Stimulated activated CD8-positive, alpha-beta memory T cell treated with anti-CD3 and anti-CD28 coated beads, Interleukin-12 subunit alpha, Interleukin-12 subunit beta, amount 100 ng/mL, for 1 hour (primary cell): ENCODE data around the gene BIK.

Experiments used
- DNase-seq: peaks from one replicate; pipeline ENCODE4 v3.0.0-alpha.2; 2020; ENCODE audit warnings: low read depth

BIK gene

DNA sequence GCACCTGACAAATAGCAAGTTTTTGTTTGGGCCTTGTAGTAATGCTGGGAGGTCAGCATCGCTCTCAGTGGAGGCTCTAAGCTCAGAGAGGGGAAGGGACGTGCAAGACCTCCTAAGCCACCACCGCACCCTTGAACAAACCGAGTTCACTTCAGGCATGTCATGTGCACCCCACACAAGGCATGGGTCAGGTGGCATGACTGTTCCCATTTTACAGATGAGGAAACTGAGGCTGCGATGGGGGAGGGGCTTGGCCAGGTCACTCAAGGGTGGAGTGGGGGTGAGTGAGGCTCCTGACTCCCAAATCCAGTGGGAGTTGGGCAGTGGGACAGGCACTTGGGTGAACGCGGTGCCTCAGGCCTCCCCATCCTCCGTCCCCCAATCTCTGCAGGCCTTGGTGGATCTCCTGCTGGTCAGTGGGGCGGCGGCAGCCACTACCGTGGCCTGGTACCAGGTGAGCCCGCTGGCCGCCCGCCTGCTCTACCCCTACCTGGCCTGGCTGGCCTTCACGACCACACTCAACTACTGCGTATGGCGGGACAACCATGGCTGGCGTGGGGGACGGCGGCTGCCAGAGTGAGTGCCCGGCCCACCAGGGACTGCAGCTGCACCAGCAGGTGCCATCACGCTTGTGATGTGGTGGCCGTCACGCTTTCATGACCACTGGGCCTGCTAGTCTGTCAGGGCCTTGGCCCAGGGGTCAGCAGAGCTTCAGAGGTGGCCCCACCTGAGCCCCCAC, 52.0 kb downstream of the BIK start:
- DNase-seq: no peak

DNA sequence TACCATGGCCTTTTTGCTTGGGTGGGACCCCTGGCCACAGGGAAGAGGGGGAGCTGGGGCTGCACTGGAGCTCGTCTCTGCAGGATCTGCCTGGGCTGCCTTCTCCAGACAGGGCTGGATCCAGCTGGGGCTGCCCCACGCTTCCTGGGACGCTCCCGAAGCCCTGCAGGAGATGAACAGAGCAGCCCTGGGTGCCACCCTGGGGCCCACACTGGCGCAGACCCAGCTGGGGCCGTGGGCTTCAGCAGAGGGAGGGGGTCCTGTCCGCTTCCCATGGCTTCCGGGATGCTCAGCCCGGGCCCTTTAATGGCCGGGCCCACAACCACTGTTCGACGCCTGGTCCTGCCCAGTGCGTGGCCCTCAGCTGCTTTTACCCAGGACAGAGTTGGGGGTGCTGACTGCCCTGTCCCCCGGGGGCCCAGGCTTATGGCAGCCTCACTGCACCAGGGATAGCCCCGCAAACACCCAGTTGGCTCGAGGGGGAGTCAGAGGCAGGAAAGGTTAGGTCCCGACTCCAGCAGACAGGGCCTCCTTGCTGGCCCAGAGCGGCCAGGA, 52.8 kb downstream of the BIK start:
- DNase-seq: no peak

DNA sequence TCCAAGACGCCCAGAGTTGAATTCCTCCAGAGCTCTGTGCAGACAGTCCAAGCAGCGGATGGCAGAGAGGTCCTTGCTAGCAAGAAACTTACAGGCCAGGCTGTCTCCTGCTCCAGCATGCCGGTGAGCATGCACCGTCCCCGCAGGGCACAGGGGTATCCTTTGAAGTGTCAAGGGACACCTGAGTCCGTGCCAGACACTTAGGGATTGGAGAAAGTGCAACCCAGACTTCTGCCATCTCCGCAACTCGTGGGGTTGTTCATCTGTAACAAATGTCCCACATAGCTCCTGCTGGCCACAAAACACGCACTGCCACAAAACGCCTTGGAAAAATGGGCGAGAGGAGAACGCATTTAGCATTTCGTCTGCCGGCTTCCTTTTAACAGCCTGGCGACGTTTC, 54.1 kb downstream of the BIK start:
- no peak for DNase-seq

DNA sequence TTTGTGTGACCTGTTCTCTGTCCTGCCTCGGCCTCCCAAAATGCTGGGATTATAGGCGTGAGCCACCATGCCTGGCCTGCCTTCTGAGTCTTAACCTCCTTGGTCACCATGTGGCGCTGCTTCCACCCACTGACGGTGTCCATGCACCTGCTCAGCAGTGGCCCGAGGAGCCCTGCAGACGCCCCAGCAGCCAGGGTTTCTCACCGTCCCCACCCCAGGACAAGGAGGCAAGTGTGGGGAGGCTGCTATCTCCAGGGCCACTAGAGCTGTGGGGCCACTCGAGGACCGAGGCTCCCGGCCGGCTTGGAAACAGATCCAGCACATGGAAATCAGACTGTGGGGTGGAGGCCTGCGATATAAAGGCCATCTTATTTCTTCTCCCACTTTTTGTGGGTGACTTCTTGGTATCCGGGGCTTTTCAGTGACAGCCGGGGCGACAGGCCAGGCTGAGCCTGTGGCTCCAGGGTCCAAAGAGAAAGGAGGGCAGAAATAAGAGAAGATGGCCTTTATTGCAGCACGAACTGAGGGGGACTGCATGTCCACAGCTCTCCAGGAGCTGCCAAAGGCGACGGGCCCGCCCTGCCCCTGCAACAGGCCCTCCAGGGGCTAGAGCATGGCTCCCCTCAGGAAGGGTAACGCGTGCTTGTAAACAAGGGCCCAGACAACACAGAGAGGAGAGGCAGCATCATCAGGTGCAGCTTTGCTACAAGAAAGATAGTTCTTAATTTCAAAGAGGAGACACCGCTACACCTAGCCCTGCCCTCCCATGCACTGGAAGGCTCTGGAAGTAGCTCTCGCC, 55.8 kb downstream of the BIK start:
- DNase-seq: no peak

DNA sequence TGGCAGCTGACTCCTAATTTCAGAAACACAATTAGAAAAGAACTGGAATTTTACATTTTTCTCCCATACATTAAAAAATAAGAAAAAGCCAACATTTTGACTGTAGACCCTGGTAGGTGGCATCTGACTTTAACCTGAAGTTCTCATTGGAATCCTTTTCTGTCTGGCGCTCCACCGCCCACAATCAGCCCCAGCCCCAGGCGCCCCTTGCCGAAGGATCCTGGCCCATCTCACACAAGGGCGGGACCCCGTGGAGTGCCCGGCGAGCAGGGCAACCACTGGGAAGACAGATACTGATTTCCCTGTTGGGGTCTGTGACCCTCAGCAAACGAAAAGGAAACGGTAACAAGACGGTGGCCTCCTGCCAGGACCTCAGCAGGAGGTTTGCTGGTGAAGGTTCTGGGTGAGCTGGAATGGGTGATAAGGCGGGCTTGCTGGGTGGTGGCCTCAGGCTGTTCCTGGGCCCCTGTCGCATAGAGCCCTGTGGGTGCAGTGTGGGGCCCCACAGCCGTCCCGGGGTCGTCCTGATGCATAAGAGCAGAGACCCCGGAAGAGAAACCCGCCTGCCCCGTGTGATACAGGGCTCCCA, 56.5 kb downstream of the BIK start:
- DNase-seq: no peak

DNA sequence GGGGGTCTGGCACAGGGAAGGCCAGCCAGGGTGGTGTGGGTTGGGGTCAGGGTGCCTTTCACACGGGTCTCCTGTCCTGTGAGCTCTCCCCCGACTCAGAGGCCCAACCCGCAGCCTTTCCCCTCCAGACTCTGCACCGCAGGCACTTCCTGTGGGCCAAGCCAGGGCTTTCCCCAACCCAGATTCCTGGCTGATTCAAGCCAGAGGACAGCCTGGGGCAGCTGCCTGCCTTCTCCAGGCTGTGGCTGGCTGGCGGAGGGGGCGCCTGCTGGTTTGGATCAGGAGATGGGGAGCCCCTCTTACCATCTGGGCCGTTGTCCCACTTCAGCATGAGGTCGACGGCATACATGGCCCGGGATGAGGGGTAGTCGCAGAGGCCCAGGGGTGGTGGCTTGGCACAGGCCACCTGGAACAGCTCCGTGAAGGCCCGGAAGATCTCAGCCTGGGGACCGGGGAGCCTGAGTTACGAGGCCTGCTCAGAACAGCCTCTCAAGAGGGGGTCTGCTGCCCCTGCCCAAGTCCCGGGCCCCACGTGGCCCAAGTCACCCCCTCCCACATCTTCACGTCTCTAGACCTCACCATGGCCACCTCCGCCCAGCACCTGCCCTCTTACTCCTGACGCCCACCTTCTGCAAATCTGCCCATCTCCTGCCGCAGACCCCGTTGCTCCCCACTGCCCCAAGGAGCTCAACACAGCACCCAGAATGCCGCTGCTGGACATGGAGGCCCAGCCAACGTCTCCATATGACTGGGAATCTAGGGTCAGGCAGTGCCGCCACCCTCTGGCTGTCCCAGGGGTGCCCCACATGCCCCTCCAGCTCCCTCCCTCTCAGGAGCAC, 58.1 kb downstream of the BIK start:
- no peak for DNase-seq

DNA sequence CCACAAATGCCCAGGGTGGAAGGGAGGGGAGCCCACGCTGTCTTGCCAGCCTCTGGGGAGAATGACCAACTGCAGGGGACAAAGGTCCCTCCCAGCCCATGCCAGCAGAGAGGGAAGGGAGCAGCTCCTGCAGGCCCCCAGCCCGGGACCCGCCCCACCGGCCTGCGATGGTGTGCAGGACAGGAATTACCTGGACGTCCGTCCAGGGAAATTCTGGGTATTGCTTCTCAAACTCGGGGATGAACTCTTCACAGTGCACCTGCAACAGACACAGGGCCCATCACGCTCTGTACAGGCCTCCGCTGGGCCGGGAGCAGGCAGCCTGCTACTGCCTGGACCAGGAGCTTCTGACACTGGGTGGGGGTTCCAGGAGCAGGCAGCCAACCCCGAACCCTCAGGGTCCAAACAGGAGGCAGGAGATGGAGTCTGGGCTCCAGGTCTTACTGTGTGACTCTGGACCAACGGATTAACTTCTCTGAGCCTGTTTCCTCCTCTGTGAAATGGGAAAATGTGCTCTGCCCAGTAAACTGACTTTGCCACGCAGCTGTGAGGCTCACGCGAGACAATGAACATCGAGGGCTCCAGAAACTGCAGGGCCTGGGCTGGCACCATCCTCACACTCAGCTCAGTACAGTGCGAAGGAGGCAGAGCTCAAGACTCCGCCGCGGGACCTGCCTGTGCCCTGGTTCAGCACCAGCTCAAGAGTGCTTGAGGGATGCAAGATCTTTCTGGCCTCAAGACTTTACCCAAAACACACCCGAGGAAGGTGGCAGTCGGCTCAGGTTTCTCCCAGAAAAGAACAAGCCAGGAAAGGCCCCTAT, 59.0 kb downstream of the BIK start:
- DNase-seq: no peak

DNA sequence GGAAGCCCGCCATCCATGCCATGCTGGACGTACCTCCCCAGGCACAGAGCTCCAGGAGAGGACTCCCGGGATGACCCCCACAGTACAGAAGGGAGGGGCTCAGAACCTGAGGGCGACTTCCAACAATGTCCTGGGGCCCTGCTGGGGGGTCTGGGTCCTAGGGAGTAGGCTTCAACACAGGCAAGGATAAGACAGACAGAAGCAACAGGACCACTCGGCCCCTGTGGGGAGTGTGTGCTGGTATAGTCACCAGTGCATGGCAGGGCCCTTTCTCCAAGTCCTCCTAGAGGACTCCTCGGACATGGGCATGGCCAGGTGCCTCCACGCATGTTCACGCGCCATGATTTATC, 59.6 kb downstream of the BIK start:
- no peak for DNase-seq

DNA sequence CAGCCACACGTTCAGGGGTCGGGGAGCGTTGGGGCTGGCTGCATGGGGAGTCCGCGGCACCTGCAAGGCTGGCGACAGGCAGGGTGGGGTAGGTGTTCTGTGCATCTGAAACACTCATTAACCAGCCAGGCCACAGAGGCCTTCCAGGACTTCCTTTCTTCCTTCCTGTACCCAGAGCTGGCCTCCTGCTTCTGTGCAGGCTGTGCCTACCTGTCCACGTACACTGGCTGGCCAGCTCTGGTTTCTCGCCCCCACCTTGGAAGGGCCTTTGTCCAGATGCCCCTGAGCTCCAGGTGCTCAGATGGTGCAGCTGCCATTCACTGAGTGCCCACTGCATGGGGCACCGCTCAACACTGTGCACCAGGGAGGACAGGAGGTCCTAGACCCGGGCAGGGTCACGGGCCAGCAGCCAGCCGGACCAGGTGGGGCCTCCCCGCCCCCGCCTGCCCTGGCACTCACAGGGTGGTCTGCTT, 60.5 kb downstream of the BIK start:
- no peak for DNase-seq

DNA sequence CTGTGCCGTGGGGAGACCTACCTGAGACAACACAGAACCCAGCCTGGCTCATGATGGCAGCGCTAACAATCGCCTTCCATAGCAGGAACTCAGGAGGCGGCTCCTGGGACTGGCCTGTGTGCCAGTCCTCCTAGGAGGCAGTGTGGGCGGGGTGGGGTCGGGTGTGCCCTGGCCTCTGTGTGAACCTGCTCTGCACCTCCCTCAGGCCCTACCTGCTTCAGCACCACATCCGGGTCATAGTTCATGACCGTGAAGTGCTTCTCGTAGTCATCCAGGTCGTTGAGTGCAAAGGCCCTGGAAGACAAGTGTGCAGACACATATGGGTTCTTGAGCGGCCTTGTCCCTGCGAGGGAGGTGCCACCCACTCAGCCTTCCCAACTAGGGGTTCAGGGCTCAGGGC, 61.1 kb downstream of the BIK start:
- no peak for DNase-seq

DNA sequence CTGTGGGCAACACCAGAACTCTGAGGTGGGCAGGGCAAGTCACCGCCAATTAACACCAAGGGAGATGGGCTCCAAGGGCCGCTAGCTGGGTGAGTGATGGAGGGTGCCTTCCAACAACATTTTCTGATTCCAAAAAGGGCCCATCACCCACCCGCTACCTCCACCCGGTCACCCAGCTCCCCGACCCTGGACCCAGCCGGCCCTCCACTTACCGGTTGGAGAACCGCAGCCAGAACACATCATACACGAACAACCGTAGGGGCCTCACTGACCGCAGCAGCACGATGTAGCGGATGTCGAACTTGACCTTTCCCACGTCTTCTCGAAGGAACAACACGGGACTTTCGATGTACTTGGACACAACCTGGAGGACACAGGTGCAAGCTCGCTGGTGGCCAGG, 61.6 kb downstream of the BIK start:
- DNase-seq: no peak

DNA sequence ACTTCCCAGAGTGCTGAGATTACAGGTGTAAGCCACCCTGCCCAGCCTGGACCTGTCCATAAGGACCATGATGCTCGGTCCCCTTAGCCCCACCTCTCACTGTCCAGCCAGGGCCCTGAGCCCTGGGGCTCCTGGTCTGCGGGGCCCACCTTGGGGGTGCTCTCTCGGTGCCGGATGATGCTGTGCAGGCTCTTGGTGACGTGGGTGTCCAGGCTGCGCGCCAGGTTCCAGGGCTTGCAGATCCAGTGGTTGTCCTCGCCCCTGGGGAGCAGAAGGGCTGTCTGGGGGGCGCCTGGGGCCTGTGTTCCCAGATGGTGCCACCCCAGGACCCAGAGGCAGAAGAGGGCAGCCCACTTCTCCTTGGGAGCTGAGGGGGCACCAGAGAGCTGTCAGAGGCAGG, 63.0 kb downstream of the BIK start:
- DNase-seq: no peak

DNA sequence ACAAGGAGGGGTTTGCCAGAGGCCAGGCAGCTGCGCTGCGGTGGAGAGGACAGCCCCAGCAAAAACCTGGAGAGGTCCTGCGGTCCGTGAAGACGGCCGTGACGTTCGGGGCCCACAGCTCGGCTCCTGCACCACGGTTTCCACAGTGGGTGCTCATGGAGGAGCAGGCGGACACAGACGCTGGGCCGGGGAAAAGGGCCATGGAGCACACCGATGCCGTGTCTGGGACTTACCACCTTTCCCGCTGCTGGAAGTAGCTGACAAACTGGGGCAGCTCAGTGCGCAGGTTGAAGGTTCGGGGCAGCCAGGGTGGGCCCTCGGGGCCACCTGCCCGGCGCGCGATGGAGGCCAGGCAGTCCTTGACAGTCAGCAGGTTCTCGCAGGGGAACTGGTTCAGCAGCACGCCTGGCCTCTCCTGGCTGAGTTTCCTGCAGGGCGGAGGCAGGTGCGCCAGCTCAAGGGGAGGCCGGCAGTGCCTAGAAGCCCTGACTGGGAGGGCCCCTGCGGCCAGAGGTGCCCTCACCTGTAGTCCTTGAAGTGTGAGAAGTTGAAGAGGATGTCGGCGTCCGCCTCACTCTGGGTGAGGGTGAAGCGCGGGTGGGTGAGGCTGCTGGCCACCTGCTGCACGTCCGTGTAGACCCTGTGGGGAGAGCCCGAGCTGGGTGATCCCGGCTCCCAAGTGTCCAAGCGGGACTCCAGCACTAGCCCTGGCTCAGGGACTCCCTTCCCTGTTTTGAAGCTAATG, 63.6 kb downstream of the BIK start:
- DNase-seq: no peak

DNA sequence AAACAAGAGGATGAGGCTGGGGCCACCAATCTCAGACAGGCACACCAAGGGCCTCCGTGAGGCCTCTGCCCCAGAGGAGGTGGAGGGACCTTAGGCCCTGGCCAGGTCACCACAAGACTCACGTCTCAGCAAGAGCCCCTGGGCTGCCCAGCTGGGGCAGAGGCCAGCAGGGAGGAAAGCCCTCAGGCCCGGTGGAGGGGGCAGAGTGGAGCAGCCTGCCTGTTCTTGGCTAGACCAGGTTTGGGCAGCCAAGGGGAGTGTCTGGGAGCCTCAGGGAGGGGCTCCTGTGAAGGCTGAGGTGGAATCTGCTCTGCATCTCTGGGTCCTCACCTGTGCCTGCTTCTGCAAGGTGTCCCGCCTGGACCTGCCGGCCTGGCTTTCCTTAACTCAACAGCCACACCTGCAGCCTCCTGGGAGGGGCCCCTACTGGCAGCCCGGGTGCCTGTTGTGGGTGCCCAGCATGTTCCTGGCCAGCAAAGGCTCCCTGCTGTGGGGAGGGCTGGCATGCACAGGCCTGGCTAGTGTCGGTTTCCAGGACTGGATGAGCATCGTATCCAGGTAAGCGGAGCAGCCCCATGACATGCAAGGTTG, 64.5 kb downstream of the BIK start:
- no peak for DNase-seq

DNA sequence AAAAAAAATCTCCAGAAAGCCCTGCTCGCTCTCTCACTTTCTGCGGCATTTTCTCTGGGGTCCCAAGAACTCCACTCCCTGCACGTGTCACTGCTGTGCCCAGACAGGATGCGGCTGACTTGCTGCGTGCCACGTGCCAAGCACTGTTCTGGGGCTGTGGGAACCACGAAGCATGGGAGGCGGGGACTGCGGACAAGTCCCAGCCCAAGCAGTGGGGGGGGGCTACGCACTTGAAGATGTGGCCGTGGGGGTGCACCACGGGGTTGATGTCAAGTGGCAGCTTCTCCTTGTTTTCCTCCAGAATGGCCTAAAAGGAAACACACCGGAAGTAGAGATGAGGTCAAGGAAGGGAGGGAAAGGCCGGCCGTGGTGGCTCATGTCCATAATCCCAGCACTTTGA, 65.5 kb downstream of the BIK start:
- DNase-seq: no peak

DNA sequence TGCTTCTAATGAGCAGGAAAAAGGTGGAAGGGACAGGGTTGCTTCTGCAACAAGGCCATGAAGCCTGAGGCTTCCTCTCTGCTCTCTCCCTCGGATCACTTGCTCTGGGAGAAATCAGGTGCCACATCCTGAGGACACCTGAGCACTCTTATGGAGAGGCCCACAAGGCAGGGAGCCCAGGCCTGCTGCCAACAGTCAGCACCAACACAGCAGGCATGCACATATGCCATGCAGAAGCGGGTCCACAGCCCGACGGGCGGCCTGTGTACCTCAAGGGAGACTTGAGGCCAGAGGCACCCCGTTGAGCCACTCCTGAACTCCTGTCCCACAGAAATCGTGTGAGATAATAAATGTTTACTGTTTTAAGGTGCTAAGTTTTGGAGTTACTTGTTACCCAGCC, 66.9 kb downstream of the BIK start:
- DNase-seq: no peak
